HG02885 (cell line): ENCODE measurements around the gene KCNJ16.
A peak's percentile ranks its signal among the peaks of the same experiment; 100 is the strongest.

ENCODE experiments used
- ATAC-seq: cut with Tn5 transposase; IDR thresholded peaks from one replicate; pipeline ENCODE4 v1.9.1; 2021; ENCODE audit warnings: mild to moderate bottlenecking; ENCODE audit not compliant: unreplicated experiment, poor library complexity

Gene KCNJ16

DNA sequence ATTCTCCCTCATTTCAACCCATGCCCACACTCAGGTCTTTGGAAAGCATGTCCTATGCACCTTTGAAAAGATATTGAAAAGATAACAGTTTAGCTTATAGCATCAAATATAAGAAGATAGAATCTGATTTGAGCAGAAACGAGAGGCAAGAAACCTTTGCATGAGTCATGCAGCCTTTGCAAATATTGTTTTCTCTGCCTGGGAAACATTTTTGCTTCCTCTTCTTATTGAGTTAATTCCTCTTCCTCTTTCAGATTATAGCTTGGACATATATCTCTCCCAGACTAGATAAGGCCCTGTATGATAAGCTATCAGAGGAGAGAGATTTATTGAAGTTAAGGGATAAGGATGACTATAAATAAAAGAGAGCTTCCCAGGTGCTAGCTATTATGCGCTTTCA lies 48.2 kb downstream of the KCNJ16 start:
- ATAC-seq = no peak

DNA sequence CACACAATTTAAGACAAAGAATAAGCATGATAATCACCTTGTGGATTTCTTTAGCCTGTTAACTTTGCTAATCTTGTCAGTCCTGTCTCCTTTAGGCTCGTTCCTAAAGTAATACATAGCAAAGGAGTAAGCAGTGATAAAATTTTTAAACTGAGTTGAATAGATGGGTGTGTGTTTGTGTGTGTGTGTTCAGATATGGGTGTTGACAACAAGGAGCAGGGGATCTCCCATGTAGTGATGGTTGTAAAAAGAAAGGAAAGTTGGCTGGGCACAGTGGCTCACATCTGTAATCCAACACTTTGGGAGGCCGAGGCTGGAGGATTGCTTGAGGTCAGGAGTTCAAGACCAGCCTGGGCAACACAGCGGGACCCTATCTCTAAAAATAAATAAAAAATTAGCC lies 49.7 kb downstream of the KCNJ16 start:
- ATAC-seq = no peak

DNA sequence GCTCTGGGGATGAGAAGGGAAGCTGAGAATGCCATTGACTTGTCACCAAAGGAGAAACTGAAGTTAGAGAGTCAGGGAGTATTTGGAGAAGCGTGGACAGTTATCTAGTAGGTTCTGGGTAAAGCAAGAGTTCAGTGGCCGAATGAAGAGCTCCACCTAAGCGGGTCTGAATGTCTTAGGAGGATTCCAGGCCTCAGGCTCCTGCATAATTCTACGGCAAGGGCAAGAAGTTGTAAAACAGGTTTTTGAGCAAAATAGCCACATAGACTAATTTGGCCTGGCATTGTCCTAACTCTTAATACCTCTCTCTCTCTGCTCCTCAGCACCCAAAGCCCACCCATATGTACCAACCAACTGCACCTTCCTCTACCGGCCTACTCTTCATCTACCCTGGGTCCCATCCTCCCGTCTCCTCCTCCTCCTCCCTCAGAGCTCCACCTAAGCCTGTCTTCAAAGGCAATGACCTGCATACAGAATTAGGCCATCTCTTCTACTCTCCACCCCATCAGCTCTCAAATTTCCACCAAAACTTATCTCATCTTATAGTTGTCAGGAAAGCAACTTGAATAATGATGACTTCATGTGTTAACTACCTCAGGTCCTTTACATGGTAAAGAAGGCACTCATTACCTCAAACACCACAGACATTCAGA lies 52.3 kb downstream of the KCNJ16 start:
- no peak for ATAC-seq

DNA sequence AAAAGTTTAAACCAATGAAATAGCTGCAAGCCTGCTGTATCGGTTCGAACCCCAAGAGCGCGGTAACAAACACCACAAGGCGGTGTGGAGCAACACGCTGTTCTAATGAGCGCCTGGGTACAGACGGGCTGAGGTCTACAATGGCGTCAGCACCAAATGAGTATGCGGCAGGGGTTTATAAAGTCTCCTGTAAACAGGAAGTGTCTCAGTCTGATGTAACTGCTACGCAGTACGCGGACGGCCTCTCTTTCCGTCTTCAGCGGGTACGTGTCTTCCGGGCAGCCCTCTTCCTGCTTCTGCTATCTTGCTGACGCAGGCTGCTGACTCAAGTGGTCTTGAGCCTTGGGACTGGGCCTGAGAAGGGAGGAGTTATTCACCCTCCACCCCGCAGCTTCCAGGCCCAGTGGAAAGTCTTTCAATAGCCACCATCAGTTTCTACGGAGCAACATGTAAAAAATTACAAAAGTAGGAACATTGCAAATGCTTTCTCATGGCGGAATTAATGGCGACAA lies 53.8 kb downstream of the KCNJ16 start:
- no peak for ATAC-seq

DNA sequence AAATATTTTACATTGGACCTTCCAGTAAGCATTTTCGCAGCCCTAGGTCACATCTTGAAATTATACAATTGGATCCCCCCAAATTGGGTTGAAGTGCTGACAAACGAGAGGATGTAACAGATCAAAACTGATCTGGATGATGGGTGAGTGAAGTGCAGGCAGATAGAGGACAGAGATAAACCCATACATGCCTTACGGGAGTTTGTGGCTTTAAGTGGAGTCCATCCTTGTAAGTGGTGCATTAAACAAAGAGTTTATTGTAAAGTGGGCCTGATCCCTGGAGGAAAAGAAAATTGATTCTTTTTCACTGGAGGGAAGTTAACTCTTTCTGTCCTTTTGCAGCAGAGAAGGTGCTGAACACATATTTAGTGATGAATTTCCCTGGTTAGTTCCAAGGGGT lies 55.3 kb downstream of the KCNJ16 start:
- ATAC-seq = no peak

DNA sequence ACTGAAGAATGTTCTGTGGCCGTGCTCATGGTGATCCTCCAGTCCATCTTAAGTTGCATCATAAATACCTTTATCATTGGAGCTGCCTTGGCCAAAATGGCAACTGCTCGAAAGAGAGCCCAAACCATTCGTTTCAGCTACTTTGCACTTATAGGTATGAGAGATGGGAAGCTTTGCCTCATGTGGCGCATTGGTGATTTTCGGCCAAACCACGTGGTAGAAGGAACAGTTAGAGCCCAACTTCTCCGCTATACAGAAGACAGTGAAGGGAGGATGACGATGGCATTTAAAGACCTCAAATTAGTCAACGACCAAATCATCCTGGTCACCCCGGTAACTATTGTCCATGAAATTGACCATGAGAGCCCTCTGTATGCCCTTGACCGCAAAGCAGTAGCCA lies 57.5 kb downstream of the KCNJ16 start:
- no peak for ATAC-seq

DNA sequence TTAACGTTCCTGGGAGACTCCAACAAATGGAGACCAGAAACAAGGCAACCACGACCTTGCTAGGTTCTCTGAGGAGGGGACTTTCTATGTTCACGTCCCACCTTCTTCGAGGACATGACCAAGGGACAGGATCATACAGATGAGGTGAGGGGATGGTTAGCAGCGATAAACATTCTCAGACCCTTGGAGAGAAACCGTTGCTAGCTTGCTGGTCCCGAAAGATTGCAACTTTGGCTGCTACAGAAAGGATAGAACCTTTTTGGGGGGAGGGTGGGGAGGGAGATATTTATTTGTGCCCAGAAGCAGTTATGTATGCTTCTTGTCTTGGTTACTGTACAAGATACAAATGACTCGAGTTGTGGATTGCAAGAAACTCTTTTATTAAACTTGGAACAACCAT lies 59.0 kb downstream of the KCNJ16 start:
- ATAC-seq = no peak

DNA sequence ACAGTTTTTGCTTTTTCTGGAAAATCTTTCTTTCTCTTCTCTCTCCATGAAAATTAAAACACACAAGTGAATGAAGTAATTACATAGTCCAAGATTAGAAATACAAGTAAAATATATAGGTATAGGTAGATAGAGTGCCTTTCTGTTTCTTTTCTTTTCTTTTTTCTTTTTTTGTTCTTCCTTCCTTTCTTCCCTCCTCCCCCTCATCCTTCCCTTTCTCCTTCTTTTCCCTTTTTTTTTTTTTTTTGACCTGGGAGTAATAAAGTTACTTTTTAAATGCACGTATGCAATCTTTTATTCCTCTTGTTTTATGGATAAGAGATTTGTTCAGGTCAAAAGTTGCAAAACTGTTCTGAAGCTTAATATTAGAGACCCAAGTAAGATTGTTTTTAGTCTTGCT lies 59.8 kb downstream of the KCNJ16 start:
- no peak for ATAC-seq

DNA sequence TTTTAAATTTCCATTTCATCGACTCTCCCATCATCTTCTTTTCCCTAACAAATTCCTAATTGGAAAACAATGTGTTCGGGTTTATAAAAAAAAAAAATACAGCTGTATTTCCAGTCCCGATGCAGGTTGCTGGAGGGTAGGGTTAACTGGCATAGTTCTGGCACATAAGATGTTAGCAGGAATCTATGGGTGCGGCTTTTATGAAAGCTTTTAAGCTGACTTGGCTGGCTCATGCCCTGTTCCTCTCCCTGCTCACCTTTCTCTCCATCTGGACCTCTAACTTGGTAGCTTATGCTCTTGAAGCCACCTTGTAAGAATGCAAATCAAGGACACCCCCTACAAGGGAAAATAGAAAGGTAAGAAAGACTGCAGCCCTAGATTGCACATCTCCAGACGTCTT lies 61.1 kb downstream of the KCNJ16 start:
- ATAC-seq = no peak

DNA sequence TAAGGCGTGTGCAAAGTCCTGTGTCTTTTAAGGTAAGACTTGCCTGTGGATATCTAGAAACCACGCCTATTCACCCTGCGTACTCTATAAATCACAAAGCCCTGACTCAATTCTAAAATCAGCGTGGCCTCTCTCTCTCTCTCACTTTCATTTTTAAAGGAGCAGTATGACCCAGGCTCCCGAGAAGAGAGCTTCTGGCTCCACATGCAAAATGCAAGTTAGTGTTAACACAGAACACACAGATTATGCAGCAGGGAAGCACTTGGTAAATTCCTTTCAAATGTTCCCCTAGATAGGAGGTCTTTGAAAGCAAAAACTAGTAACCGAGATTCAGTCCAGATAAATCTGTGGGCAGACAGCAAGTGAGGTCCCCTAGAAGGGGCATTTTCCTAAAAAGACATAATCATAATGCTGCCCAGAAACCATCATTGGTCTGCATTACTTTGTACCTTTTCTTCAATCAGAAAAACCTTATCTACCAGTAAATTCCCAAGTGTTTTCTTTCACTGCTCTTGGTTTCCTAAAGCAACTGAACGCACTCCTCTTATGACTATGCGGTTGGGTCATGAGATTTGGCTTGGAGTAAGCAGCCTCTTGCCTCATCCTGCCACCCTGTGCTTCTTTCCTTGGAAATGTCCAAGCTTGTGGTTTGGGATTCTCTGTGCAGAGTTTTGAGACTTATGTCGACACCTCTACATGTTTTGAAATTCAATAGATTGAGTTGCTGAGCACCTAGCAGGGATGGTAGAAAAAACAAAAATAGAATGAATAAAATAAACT lies 62.6 kb downstream of the KCNJ16 start:
- ATAC-seq = peak; percentile 98

DNA sequence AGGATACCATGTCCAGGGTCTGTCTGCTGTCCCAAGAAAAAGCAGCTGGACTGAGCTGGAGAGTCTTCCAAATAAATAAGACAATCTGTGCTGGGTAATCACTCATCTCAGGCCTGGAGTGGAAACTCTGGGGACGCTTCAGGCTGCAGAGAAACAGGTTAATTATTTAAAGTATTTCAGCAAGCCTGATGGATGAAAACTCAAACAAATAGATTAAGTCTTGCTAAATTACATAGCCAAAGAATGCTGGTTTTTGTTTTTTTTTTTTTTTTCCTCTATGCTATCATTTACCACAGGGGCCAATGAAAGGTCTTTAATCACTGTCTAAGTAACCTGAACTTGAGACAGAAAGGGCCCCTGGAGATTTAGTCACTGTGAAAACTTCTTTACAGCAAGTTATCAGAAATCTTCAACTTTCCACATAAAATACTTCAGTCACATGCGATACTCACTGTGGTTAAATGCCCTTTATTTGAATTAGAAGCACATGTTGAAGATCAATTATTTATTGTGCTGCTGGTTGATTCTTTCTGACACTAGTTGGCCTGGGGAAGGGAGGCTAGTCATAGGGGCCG lies 63.4 kb downstream of the KCNJ16 start:
- no peak for ATAC-seq

DNA sequence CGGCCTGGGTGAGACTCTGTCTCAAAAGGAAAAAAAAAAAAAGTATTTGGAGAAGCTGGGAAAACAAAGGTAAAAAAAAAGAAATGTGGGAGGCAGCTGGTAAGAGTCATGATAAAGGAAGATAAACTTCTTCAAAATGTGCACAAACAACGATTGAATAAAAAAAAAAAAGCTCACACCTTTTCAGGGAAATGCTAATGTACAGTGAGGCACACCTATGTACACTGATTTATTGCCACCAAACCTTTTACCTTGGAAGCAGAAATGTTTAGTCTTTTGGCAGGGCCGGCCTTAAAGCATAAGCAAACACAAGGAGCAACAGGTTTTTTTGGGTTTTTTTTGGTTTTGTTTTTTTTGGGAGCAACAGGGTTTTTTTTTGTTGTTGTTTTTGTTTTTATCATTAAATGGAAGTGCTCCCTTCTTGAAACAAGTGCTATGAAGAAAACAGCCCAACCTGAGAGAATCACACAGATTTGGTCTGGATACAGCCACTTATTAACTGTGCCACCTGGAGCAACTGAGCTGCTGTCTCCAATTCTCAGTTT lies 64.5 kb downstream of the KCNJ16 start:
- no peak for ATAC-seq

DNA sequence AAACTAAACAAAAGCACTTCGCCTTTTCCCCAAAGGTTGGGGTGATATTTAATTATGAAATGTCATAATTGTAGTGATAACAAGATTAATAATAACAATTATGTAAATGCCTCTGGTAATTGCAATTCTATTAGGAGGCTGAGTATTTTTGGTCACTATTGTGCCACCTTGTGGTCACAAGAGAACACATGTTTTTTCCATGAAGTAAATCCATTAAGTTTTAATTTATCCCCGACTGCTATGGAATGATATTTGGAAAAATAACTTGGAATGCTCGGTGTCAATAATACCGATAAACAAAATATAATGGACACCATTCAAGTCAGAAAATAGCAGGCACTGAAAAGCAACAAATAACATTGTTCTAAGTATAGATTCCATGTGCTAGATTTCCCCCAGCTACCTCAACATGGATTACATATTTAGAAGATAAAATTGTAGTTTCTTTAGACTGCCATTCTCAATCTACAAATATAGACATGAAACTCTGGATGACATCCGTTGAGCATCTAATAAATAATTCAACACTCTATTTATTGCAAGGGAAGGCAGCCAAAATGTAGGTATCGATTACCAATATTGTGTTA lies 69.3 kb downstream of the KCNJ16 start:
- no peak for ATAC-seq

DNA sequence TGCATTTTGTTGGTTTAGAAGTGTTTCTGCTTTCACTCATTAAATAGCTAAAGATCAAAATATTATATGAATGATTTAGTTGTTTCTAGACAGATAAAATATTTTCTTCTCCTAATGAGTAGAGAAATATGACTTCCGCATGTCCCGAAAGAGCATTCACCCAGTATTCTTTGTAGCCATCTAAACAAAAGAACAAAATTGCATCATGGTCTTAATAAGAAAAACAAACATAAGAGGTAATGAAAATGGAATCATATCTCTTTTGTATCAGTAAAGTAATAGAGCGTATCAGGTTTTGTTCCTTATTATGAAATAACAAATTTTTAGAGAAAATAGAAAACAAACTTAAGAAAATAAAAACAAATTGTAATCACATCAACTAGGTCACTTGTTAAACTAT lies 78.2 kb downstream of the KCNJ16 start:
- no peak for ATAC-seq

DNA sequence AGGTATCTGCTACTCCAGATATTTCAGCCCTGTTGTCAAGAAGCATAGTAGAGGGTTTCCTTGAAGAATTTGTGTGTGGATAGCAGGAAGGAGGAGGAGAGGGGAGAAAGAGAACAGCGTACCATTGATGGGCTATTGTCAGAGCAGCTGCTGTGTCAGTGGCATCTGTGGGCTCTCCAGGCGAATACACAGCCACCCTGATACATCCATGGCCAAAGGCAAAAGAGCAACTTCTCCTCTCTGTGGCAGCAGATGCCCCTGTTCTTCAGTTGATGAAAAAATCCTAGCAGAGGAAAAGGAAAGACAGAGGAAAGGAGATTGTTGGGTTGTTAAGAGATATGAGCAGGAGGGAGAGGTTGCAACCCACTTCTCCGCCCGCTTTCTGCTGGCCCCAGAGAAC lies 82.1 kb downstream of the KCNJ16 start:
- ATAC-seq = no peak

DNA sequence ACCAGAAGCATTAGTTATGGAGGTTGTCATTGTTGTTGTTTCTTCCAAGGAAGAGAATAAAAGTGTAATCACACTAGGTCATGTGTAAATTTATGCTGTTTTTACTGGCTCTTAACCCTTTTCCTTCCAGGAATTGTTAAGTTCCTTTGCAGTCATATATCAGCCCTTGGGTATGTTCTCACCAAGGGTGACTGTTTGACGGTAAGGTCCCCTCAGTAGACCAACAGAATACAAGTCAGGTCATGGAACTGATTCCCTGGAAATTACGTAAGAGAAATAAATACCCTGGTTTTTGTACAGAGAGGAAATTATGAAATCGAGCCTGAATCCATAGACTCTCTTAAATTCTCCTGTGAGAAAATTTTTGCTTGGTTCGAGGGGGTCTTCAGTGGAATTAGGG lies 83.2 kb downstream of the KCNJ16 start:
- ATAC-seq = no peak

DNA sequence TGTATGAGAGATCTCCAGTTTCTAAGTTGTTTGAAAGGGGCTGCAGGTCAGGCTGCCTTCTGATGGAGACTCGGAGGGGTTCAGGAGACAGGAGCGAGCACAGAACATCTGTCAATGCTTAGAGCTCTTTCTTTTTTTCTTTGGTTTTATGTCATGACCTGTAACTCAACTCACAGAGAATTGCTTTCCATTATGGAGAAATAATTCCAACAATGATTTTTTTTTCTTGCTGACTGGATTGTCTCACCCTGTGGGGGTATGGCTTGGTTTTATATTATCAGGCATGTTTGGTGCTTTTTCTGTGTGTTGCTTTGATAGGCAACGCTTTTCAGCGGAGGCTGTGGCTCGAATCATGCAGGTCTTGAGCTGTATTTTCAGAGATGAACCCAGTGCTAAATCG lies 83.6 kb downstream of the KCNJ16 start:
- no peak for ATAC-seq

DNA sequence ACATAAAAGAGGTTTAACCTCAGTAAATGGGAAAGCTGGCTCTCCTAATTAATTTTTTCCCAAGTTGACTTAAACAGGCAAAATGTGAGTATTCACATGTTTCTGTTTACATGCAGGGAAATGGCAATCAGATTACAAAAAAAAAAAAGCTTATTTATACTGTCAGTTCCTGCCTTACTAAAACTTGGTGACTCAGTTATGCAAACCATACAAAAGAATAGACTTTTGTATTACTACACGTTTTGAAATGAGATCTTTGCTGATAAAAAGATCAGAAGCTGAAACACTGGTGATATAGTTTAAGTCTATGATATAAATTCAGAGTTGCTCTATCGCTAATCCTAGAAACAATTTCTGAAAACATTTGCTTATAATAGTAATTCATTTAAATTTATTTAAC lies 85.0 kb downstream of the KCNJ16 start:
- ATAC-seq = no peak

DNA sequence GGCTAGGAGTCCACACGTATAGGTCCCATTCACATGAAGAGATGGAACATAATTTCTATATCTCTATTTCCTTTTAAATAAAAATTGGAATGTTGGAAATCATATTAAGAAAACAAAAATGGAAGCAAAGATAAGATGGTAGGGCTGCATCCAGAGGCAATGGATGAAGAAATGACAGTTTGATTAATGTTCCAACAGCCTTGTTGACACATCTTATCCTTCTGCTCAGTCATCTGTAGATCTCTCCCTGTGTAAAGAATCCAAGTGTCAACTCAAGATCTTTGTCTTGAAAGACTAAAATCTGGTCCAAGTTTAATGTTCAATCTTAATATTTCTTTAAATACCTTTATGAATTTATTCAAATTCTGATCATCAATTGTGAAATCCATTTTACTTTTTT lies 86.5 kb downstream of the KCNJ16 start:
- no peak for ATAC-seq

DNA sequence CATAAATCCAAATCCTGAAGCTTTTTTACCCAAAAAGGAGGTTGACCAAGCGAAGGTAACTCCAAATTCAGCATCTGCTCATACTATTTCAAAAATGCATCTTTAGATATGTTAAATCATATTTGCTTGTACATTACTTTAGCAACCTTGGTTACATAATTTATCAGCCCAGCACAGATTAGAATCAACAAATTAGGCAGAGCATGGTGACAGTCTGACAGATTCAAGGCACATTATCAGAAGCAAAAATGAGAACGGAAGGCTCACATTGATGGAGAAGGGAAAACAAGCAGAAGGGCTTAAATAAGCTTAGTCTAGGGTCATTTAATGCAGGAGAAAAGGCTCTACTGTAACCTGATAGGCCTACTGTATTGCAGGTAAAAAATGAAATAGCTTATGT lies 90.4 kb downstream of the KCNJ16 start:
- ATAC-seq = no peak

DNA sequence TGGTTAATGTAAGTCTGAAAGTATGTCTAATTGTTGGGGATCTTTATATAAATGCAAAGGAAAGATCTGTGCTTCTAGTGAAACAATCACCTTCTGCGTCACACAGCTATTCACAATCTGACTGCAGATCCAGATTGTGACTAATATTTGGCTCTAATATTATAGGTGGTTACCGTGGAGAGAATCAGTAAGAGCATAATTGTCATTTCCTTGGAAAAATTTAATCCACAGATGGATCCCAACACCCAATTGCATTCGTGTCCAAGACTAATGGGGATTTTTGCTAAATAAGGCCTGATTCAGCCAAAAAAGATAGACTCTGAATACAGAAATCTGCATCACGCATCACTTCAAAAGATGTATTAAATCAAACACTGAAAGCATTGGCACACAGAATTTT lies 91.6 kb downstream of the KCNJ16 start:
- ATAC-seq = no peak
